HepG2 (cell line): Measurements from ENCODE around the gene HMGN4. TPM values are rescaled to one million over a fixed set of nuclear protein-coding genes. Genes with fewer than 3 reads are reported as not detected.

ENCODE experiments used
- BCL6 ChIP-seq: IDR thresholded peaks from 2 replicates; pipeline ENCODE4 v1.6.1; 2016; ENCODE audit warnings: missing genetic modification reagents, missing compliant biosample characterization
- CCDC6 ChIP-seq: sonication (generic); formaldehyde crosslinking; IDR thresholded peaks from 2 replicates; pipeline ENCODE4 v1.8.1; 2022; ENCODE audit warnings: mild to moderate bottlenecking, missing genetic modification reagents, moderate library complexity
- HNRNPL ChIP-seq: fragments of 200-400 bp; formaldehyde crosslinking; IDR thresholded peaks from 2 replicates; pipeline ENCODE4 v1.6.1; 2017; ENCODE audit warnings: mild to moderate bottlenecking, low read depth, low read length
- KAT7 ChIP-seq: IDR thresholded peaks from 2 replicates; pipeline ENCODE4 v1.6.1; 2018; ENCODE audit warnings: borderline replicate concordance, missing compliant biosample characterization
- MED8 ChIP-seq: sonication (generic); formaldehyde crosslinking; IDR thresholded peaks from 2 replicates; pipeline ENCODE4 v1.8.1; 2023; ENCODE audit warnings: mild to moderate bottlenecking, missing genetic modification reagents; ENCODE audit not compliant: insufficient replicate concordance
- MIER3 ChIP-seq: IDR thresholded peaks from 2 replicates; pipeline ENCODE4 v1.6.1; 2016; ENCODE audit warnings: missing compliant biosample characterization, borderline replicate concordance
- PBX2 ChIP-seq: IDR thresholded peaks from 2 replicates; pipeline ENCODE4 v1.6.1; 2016; ENCODE audit warnings: control low read depth
- RBAK ChIP-seq: sonication (generic); formaldehyde crosslinking; IDR thresholded peaks from 2 replicates; pipeline ENCODE4 v1.5.1; 2020; ENCODE audit warnings: mild to moderate bottlenecking, missing genetic modification reagents
- RBFOX2 ChIP-seq: fragments of 200-400 bp; formaldehyde crosslinking; IDR thresholded peaks from 2 replicates; pipeline ENCODE4 v1.6.1; 2017; ENCODE audit warnings: low read depth, mild to moderate bottlenecking, low read length
- REPIN1 ChIP-seq: sonication (generic); formaldehyde crosslinking; IDR thresholded peaks from 2 replicates; pipeline ENCODE4 v1.8.0; 2022; ENCODE audit warnings: missing genetic modification reagents, low read depth, mild to moderate bottlenecking, borderline replicate concordance
- RNF2 ChIP-seq: fragments of 450-650 bp; conservative IDR thresholded peaks from 2 replicates; pipeline ENCODE4 v1.6.1; 2016; ENCODE audit warnings: low read depth
- SMYD3 ChIP-seq: sonication (generic); formaldehyde crosslinking; IDR thresholded peaks from 2 replicates; pipeline ENCODE4 v1.8.1; 2023; ENCODE audit warnings: mild to moderate bottlenecking, missing genetic modification reagents
- TBX2 ChIP-seq: sonication (generic); formaldehyde crosslinking; IDR thresholded peaks from 2 replicates; pipeline ENCODE4 v1.5.0; 2020; ENCODE audit warnings: missing genetic modification reagents, mild to moderate bottlenecking, borderline replicate concordance
- TP53 ChIP-seq: sonication (generic); formaldehyde crosslinking; conservative IDR thresholded peaks from 2 replicates; pipeline ENCODE4 v1.4.0; 2020; ENCODE audit warnings: missing genetic modification reagents
- ZBTB4 ChIP-seq: sonication (generic); formaldehyde crosslinking; IDR thresholded peaks from 2 replicates; pipeline ENCODE4 v1.4.0; 2020; ENCODE audit warnings: missing genetic modification reagents, mild to moderate bottlenecking, borderline replicate concordance
- ZNF432 ChIP-seq: sonication (generic); formaldehyde crosslinking; IDR thresholded peaks from 2 replicates; pipeline ENCODE4 v1.5.0; 2020; ENCODE audit warnings: missing genetic modification reagents, mild to moderate bottlenecking, borderline replicate concordance
- ZNF580 ChIP-seq: IDR thresholded peaks from 2 replicates; pipeline ENCODE4 v1.6.1; 2016; ENCODE audit warnings: low read depth, borderline replicate concordance
- ZNF737 ChIP-seq: sonication (generic); formaldehyde crosslinking; IDR thresholded peaks from 2 replicates; pipeline ENCODE4 v1.5.0; 2020; ENCODE audit warnings: missing genetic modification reagents, mild to moderate bottlenecking, borderline replicate concordance
- ZNF75D ChIP-seq: sonication (generic); formaldehyde crosslinking; IDR thresholded peaks from 2 replicates; pipeline ENCODE4 v1.8.1; 2023; ENCODE audit warnings: missing genetic modification reagents, mild to moderate bottlenecking, borderline replicate concordance
- ZNF775 ChIP-seq: sonication (generic); formaldehyde crosslinking; IDR thresholded peaks from 2 replicates; pipeline ENCODE4 v1.4.0; 2020; ENCODE audit warnings: missing genetic modification reagents, mild to moderate bottlenecking, moderate library complexity, borderline replicate concordance
- ZNF782 ChIP-seq: sonication (generic); formaldehyde crosslinking; IDR thresholded peaks from 2 replicates; pipeline ENCODE4 v1.4.0; 2020; ENCODE audit warnings: missing genetic modification reagents, mild to moderate bottlenecking, borderline replicate concordance
- polyA plus RNA-seq, 8 experiments: library from polyadenylated mRNA; depleted of rRNA in 3 of 8; stranded (reverse) in 7 of 8; unstranded in 1 of 8; fragments of >200 nt; fragmentation: Illumina TruSeq in 4 of 8; extraction: Trizol in 4 of 8; gene quantifications; 2 replicates each; pipeline versions ENCODE4 v1.2.1 to v1.2.3, GENCODE V29; 2011 to 2016; ENCODE audit warnings: low read depth in 4 of 8, missing spikeins in 1 of 8, mixed read lengths in 1 of 8; ENCODE audit not compliant: insufficient read depth in 1 of 8
- total RNA-seq, 5 experiments: library from RNA; depleted of rRNA; stranded (reverse); fragments of >200 nt; fragmentation: Illumina TruSeq; extraction: Trizol; gene quantifications; 2 replicates each; pipeline ENCODE4 v1.2.3, GENCODE V29; 2016; ENCODE audit warnings: low read depth in 1 of 5
- TF ChIP-seq, protein P1 (sequence below): sonication (generic); formaldehyde crosslinking; IDR thresholded peaks from 2 replicates; pipeline ENCODE4 v1.8.1; 2022; ENCODE audit warnings: mild to moderate bottlenecking, missing genetic modification reagents

Gene HMGN4
- total and polyA plus RNA-seq, 2 of the 13 experiments (the other 11 are each of a cell fraction or from before 2014, with no cell fraction given), result 39.9 to 52.1 TPM

DNA sequence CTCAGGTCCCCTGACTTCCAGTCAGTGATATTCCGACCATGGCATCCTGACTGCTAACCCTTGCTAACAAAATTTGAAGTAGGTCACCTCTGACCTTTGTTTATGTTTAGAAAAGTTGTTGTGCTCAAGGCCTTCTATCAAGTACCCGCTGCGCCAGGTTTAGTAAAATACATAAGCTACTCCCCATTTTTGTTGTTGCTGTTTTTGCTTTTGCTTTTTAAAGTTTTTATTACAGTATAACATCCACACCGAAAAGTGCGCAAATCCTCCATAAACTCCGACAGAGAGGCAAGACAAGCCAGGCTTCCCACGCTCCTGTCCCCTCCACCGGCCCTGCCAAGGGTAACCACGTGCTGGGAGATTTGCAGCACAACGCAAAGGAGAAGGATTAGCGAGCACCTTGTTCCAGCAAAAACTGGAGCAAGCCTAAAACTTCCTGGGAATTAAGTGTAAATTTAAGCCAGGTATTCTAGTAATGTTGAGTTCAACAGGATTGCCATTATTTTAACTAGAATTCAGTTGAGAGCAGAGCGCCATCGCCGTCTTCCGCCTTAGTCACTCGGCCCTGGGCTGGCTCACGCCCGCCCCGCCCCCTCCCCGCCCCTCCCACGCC lies 17.8 kb upstream of the HMGN4 start (continued):
- TF ChIP-seq ZNF580 (CRISPR knock-in tag) (peak; percentile 92; the same call in 1 of the 2 replicates), RNF2 (peak; percentile 95), ZNF432 (CRISPR knock-in tag) (no peak), SMYD3 (CRISPR knock-in tag) (0 out of 2 replicates have a peak, but pooled peaks have one; percentile 58), ZNF737 (CRISPR knock-in tag) (peak; percentile 77; the same call in 1 of the 2 replicates), REPIN1 (CRISPR knock-in tag) (peak; percentile 79; the same call in 1 of the 2 replicates), TP53 (CRISPR knock-in tag) (no peak), PBX2 (CRISPR knock-in tag) (no peak), CCDC6 (CRISPR knock-in tag) (0 out of 2 replicates have a peak, but pooled peaks have one; percentile 37), BCL6 (CRISPR knock-in tag) (0 out of 2 replicates have a peak, but pooled peaks have one; percentile 9), ZNF775 (CRISPR knock-in tag) (no peak), ZNF782 (no peak), KAT7 (no peak), RBAK (CRISPR knock-in tag) (no peak), TBX2 (CRISPR knock-in tag) (peak; percentile 52; the same call in 1 of the 2 replicates), MED8 (no peak), ZBTB4 (CRISPR knock-in tag) (peak; percentile 34; the same call in 1 of the 2 replicates), HNRNPL (no peak), RBFOX2 (no peak; the same call in 1 of the 2 replicates), ZNF75D (CRISPR knock-in tag) (no peak), MIER3 (CRISPR knock-in tag) (no peak)
- TF ChIP-seq, protein P1, sequence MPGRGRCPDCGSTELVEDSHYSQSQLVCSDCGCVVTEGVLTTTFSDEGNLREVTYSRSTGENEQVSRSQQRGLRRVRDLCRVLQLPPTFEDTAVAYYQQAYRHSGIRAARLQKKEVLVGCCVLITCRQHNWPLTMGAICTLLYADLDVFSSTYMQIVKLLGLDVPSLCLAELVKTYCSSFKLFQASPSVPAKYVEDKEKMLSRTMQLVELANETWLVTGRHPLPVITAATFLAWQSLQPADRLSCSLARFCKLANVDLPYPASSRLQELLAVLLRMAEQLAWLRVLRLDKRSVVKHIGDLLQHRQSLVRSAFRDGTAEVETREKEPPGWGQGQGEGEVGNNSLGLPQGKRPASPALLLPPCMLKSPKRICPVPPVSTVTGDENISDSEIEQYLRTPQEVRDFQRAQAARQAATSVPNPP (CRISPR knock-in tag), result peak; percentile 78; the same call in 1 of the 2 replicates
